IPS DF 19.7 (cell line): ENCODE results near the gene LMX1A.

ENCODE experiments used
- DNase-seq: peaks from one replicate; pipeline ENCODE4 v3.0.0-alpha.2; 2013; ENCODE audit warnings: low read depth, low spot score

Gene LMX1A

GRCh38 chr1:165169028-165169427 lies 187.5 kb downstream of the LMX1A start:
- no peak for DNase-seq

- no peak for DNase-seq
These were observed 188.0 kb downstream of the LMX1A start for GRCh38 chr1:165168467-165168866.

- no peak for DNase-seq
These were observed 193.8 kb downstream of the LMX1A start for GRCh38 chr1:165162671-165163241.

GRCh38 chr1:165161130-165161529 lies 195.4 kb downstream of the LMX1A start:
- DNase-seq: no peak

- DNase-seq: no peak
These were observed 203.3 kb downstream of the LMX1A start for GRCh38 chr1:165153182-165153581.

GRCh38 chr1:165152727-165153126 lies 203.8 kb downstream of the LMX1A start:
- no peak for DNase-seq

- no peak for DNase-seq
These were observed 204.4 kb downstream of the LMX1A start for GRCh38 chr1:165152109-165152508.
